Measurements from ENCODE around the gene GHR. TPM values are rescaled to one million over a fixed set of nuclear protein-coding genes. Genes with fewer than 3 reads are reported as not detected.

Gene GHR
- total RNA-seq, 2 donors from 2014 or later: 6.4 to 12.8 TPM

- no peak overlapping the region for H3K4me3 ChIP-seq
- H3K9me3 ChIP-seq: no peaks in the 10 kb centered on the region
- H3K36me3 ChIP-seq: no peaks in the 10 kb centered on the region
- H3K27ac ChIP-seq: no peak overlapping the region
- no peak for TF ChIP-seq CTCF (IDR thresholded peaks at IDR 0.05)
- H3K27me3 ChIP-seq (replicated peaks; ENCODE audit: insufficient read depth): no peaks in the 10 kb centered on the region
- no peak for ATAC-seq (ENCODE audit: insufficient number of reproducible peaks, low FRiP score, low read depth)
- DNase-seq (ENCODE audit: low spot score): no peak
- peaks cover 6 to 17% of the 10 kb centered on the region in 2 donors for H3K4me1 ChIP-seq (ENCODE audit: control insufficient read depth in 1 of 2, low read depth in 2 of 2)
Measured at GRCh38 chr5:42499016-42499415, 75.8 kb downstream of the GHR start.

GRCh38 chr5:42500003-42500599, 76.9 kb downstream of the GHR start:
- H3K4me1 ChIP-seq (ENCODE audit: control insufficient read depth in 1 of 2, low read depth in 2 of 2): peaks cover 6 to 17% of the 10 kb centered on the region in 2 donors
- TF ChIP-seq CTCF (IDR thresholded peaks at IDR 0.05): no peak
- DNase-seq (ENCODE audit: low spot score) (no peak), ATAC-seq (ENCODE audit: insufficient number of reproducible peaks, low FRiP score, low read depth) (no peak)
- no peaks in the 10 kb centered on the region for H3K27me3 ChIP-seq (replicated peaks; ENCODE audit: insufficient read depth)
- H3K4me3 ChIP-seq: no peak overlapping the region
- no peaks in the 10 kb centered on the region for H3K9me3 ChIP-seq
- no peaks in the 10 kb centered on the region for H3K36me3 ChIP-seq
- H3K27ac ChIP-seq: no peak overlapping the region

- no peaks in the 10 kb centered on the region for H3K9me3 ChIP-seq
- H3K27ac ChIP-seq: no peak overlapping the region
- peaks cover 6 to 15% of the 10 kb centered on the region in 2 donors for H3K4me1 ChIP-seq (ENCODE audit: control insufficient read depth in 1 of 2, low read depth in 2 of 2)
- no peak for DNase-seq (ENCODE audit: low spot score)
- no peaks in the 10 kb centered on the region for H3K27me3 ChIP-seq (replicated peaks; ENCODE audit: insufficient read depth)
- TF ChIP-seq CTCF (IDR thresholded peaks at IDR 0.05): no peak
- no peak for ATAC-seq (ENCODE audit: insufficient number of reproducible peaks, low FRiP score, low read depth)
- no peak overlapping the region for H3K4me3 ChIP-seq
- H3K36me3 ChIP-seq: no peaks in the 10 kb centered on the region
Measured at GRCh38 chr5:42502613-42503470, 79.6 kb downstream of the GHR start.

GRCh38 chr5:42506662-42507061, 83.4 kb downstream of the GHR start:
- Histone ChIP-seq H3K4me1 (ENCODE audit: control insufficient read depth in 1 of 2, low read depth in 2 of 2) (peaks cover 0 to 29% of the 10 kb centered on the region in 2 donors), H3K27ac (no peak overlapping the region), H3K9me3 (no peaks in the 10 kb centered on the region), H3K36me3 (no peaks in the 10 kb centered on the region), H3K27me3 (replicated peaks; ENCODE audit: insufficient read depth) (no peaks in the 10 kb centered on the region), H3K4me3 (no peak overlapping the region)
- no peak for TF ChIP-seq CTCF (IDR thresholded peaks at IDR 0.05)
- no peak for DNase-seq (ENCODE audit: low spot score)
- ATAC-seq (ENCODE audit: insufficient number of reproducible peaks, low FRiP score, low read depth): no peak

- Histone ChIP-seq H3K4me3 (no peak overlapping the region), H3K27ac (no peak overlapping the region), H3K36me3 (no peaks in the 10 kb centered on the region), H3K9me3 (no peaks in the 10 kb centered on the region), H3K27me3 (replicated peaks; ENCODE audit: insufficient read depth) (no peaks in the 10 kb centered on the region), H3K4me1 (ENCODE audit: control insufficient read depth in 1 of 2, low read depth in 2 of 2) (peaks cover 0 to 29% of the 10 kb centered on the region in 2 donors)
- ATAC-seq (ENCODE audit: insufficient number of reproducible peaks, low FRiP score, low read depth): no peak
- TF ChIP-seq CTCF (IDR thresholded peaks at IDR 0.05): no peak
- no peak for DNase-seq (ENCODE audit: low spot score)
Measured at GRCh38 chr5:42507451-42508097, 84.3 kb downstream of the GHR start.
